Fibroblast of lung (primary cell): ENCODE results near the gene NDUFS3.
A peak's percentile ranks its signal among the peaks of the same experiment; 100 is the strongest.

Experiments used
- CTCF ChIP-seq, 2 donors: IDR thresholded peaks in 1 of 2; conservative IDR thresholded peaks in 1 of 2; 1 replicate in 1 of 2; 2 replicates in 1 of 2; pipeline ENCODE4 v1.5.1; 2011 to 2012; ENCODE audit warnings: low read length in 2 of 2, control low read depth in 1 of 2, inconsistent platforms in 1 of 2, low read depth in 1 of 2, mild to moderate bottlenecking in 1 of 2
- EZH2 ChIP-seq: IDR thresholded peaks from 2 replicates; pipeline ENCODE4 v1.5.1; 2012; ENCODE audit warnings: low read length, control low read depth, mild to moderate bottlenecking; ENCODE audit errors: missing control alignments

DNA sequence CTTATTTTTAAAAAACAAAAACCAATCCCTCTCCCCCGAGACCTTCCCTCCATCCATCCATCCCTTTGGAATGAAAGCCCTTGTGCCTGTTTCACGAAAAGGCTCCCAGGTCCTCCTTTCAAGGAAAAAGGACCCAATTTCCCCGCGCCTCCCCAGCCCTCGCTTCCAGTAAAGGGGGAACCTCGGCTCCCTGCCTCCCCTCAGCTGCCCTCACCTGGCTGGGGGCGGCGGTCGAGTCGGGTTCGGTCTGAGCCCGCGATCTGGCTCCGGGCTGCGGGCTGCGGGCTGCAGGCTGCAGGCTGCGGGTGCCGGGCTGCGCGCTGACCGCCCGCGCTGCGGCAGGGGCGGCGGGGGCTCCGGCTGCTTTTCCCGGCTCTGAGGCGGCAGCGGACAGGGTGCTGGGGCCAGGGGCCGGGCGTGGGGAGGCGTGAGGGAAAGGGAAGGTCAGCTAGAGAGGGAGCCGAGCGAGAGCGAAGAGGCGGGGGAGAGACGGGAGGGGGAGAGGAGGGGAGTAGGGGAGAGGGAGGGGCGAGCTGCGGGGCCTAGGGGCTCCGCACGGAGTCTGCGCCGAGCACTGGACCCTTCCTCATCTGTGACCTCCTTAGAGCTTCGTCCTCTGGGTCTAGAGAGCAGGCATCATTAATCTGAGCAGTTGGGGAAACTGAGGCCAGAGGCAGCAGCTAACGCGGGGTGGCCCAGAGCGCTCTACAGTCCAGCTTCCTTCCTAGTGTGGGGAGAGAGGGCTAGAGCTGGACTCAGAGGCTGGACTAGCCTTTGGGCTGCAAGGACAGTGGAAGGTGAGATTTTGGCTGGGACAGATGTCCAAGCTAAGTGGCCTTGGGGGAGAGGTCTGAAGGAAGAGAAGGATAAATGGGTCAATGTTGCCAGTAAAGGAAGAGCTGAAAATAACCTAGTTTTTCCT lies 15.3 kb downstream of the NDUFS3 start, which contains the start of gene C1QTNF4:
- TF ChIP-seq CTCF (conservative IDR thresholded peaks at IDR 0.05 in 1 of 2, IDR thresholded peaks at IDR 0.05 in 1 of 2; ENCODE audit: low read depth in 1 of 2, low read length in 2 of 2) (no peak), EZH2 (peak; percentile 57)
